Activated CD4-positive, alpha-beta T cell treated with anti-CD3 and anti-CD28 coated beads, Interleukin-2, amount 10 ng/mL, durations not matched to agents 7 days and 5 days (primary cell): ENCODE results near the gene DMXL1. TPM values are rescaled to one million over a fixed set of nuclear protein-coding genes. Genes with fewer than 3 reads are reported as not detected.

Experiments used
- CTCF ChIA-PET: fragments of 350-600 bp; sonication (Branson Sonifier 250); formaldehyde crosslinking; loops from one replicate; lab custom pipeline; 2021; ENCODE audit warnings: antibody characterized with exemption; lab: Charles Lee
- POLR2A ChIA-PET: fragments of 350-600 bp; sonication (Branson Sonifier 250); formaldehyde crosslinking; loops from one replicate; lab custom pipeline; 2021; ENCODE audit warnings: antibody characterized with exemption; lab: Charles Lee
- DNase-seq: peaks from one replicate; pipeline ENCODE4 v3.0.0-alpha.2; 2020
- H3K27ac Mint-ChIP-seq: one replicate; pipeline ENCODE4 v1.8.0; 2021; ENCODE audit warnings: mild to moderate bottlenecking, moderate library complexity, mixed read lengths
- H3K27me3 Mint-ChIP-seq: one replicate; pipeline ENCODE4 v1.8.0; 2021; ENCODE audit warnings: mixed read lengths
- H3K36me3 Mint-ChIP-seq: one replicate; pipeline ENCODE4 v1.8.0; 2021; ENCODE audit warnings: low read depth, mixed read lengths
- H3K4me1 Mint-ChIP-seq: one replicate; pipeline ENCODE4 v1.8.0; 2021; ENCODE audit warnings: mixed read lengths
- H3K4me3 Mint-ChIP-seq: one replicate; pipeline ENCODE4 v1.8.0; 2021; ENCODE audit warnings: mild to moderate bottlenecking, moderate library complexity, mixed read lengths
- H3K9me3 Mint-ChIP-seq: one replicate; pipeline ENCODE4 v1.8.0; 2021; ENCODE audit warnings: mixed read lengths
- total RNA-seq, 2 experiments: library from RNA; stranded (reverse); gene quantifications; one replicate each; pipeline ENCODE4 v1.2.3, GENCODE V29; 2021

The DMXL1 gene
- total RNA-seq, 2 experiments from 2014 or later, result 28.4 to 29.3 TPM

- Mint-ChIP-seq H3K27ac (peak overlapping the region; percentile 96), H3K4me1 (peaks cover 64% of the 10 kb centered on the region), H3K27me3 (no peaks in the 10 kb centered on the region), H3K36me3 (peaks cover 49% of the 10 kb centered on the region), H3K4me3 (peak overlapping the region; percentile 99), H3K9me3 (peaks cover 14% of the 10 kb centered on the region)
- peak; percentile 52 for DNase-seq
- ChIA-PET POLR2A (interaction anchor here (1.4 kb wide), 1 partner anchor 199 kb away, joined by 5 read pairs; the partner anchor contains the start of gene DMXL1), CTCF (interaction anchor here (0.6 to 2.9 kb wide), 9 partner anchors 8 to 281 kb away, joined by 3 to 13 read pairs (median 4); partner anchors contain the start of gene DTWD2)
Observed at GRCh38 chr5:119269061-119269944, 198.4 kb downstream of the DMXL1 start.

- peak overlapping the region; percentile 99 for H3K4me3 Mint-ChIP-seq
- H3K9me3 Mint-ChIP-seq, result peaks cover 8% of the 10 kb centered on the region
- H3K27me3 Mint-ChIP-seq, result no peaks in the 10 kb centered on the region
- DNase-seq, result no peak
- POLR2A ChIA-PET, result interaction anchor here (0.6 kb wide), 2 partner anchors 11 to 102 kb away, joined by 3 to 5 read pairs; no protein-coding TSS in a partner anchor
- H3K27ac Mint-ChIP-seq, result peak overlapping the region; percentile 96
- peaks cover 72% of the 10 kb centered on the region for H3K4me1 Mint-ChIP-seq
- CTCF ChIA-PET, result interaction anchor here (0.5 to 5.2 kb wide), 8 partner anchors 9 to 241 kb away, joined by 3 to 26 read pairs (median 4); no protein-coding TSS in a partner anchor
- peaks cover 56% of the 10 kb centered on the region for H3K36me3 Mint-ChIP-seq
Observed at GRCh38 chr5:119270121-119270565, 199.3 kb downstream of the DMXL1 start.

GRCh38 chr5:119270960-119271757 lies 200.3 kb downstream of the DMXL1 start:
- H3K4me1 Mint-ChIP-seq, result peaks cover 71% of the 10 kb centered on the region
- no peak for DNase-seq
- H3K27ac Mint-ChIP-seq, result peak overlapping the region; percentile 90

GRCh38 chr5:119271758-119272730 lies 201.2 kb downstream of the DMXL1 start:
- peaks cover 62% of the 10 kb centered on the region for H3K36me3 Mint-ChIP-seq
- peaks cover 71% of the 10 kb centered on the region for H3K4me1 Mint-ChIP-seq
- no peaks in the 10 kb centered on the region for H3K9me3 Mint-ChIP-seq
- no peaks in the 10 kb centered on the region for H3K27me3 Mint-ChIP-seq
- DNase-seq, result no peak
- ChIA-PET POLR2A (no interaction called here), CTCF (interaction anchor here (0.8 to 5.2 kb wide), 5 partner anchors 43 to 284 kb away, joined by 3 to 26 read pairs (median 4); partner anchors contain the start of gene DTWD2)
- H3K27ac Mint-ChIP-seq, result peak overlapping the region; percentile 90
- peak overlapping the region; percentile 99 for H3K4me3 Mint-ChIP-seq

More at GRCh38 chr5:119270960-119271757, 200.3 kb downstream of the DMXL1 start:
- peak overlapping the region; percentile 99 for H3K4me3 Mint-ChIP-seq
- peaks cover 2% of the 10 kb centered on the region for H3K9me3 Mint-ChIP-seq
- POLR2A ChIA-PET, result no interaction called here
- CTCF ChIA-PET, result interaction anchor here (0.8 to 5.2 kb wide), 6 partner anchors 10 to 283 kb away, joined by 3 to 26 read pairs (median 4); partner anchors contain the start of gene DTWD2
- no peaks in the 10 kb centered on the region for H3K27me3 Mint-ChIP-seq
- H3K36me3 Mint-ChIP-seq, result peaks cover 57% of the 10 kb centered on the region

- no peaks in the 10 kb centered on the region for H3K27me3 Mint-ChIP-seq
- peaks cover 75% of the 10 kb centered on the region for H3K4me1 Mint-ChIP-seq
- peaks cover 72% of the 10 kb centered on the region for H3K36me3 Mint-ChIP-seq
- peak overlapping the region; percentile 99 for H3K4me3 Mint-ChIP-seq
- ChIA-PET POLR2A (interaction anchor here (0.6 to 0.7 kb wide), 3 partner anchors 48 to 94 kb away, joined by 4 read pairs; no protein-coding TSS in a partner anchor), CTCF (interaction anchor here (0.7 to 5.2 kb wide), 11 partner anchors 19 to 164 kb away, joined by 3 to 26 read pairs (median 3); no protein-coding TSS in a partner anchor)
- no peak for DNase-seq
- peak overlapping the region; percentile 90 for H3K27ac Mint-ChIP-seq
- H3K9me3 Mint-ChIP-seq, result no peaks in the 10 kb centered on the region
Observed at GRCh38 chr5:119273391-119273839, 202.5 kb downstream of the DMXL1 start.

GRCh38 chr5:119274030-119274766 lies 203.3 kb downstream of the DMXL1 start:
- ChIA-PET CTCF (interaction anchor here (0.6 to 5.2 kb wide), 14 partner anchors 18 to 163 kb away, joined by 3 to 26 read pairs (median 3); no protein-coding TSS in a partner anchor), POLR2A (interaction anchor here (0.6 to 0.7 kb wide), 2 partner anchors 48 kb away, joined by 4 read pairs; no protein-coding TSS in a partner anchor)
- Mint-ChIP-seq H3K36me3 (peaks cover 78% of the 10 kb centered on the region), H3K27me3 (no peaks in the 10 kb centered on the region), H3K9me3 (no peaks in the 10 kb centered on the region), H3K27ac (peak overlapping the region; percentile 90), H3K4me1 (peaks cover 83% of the 10 kb centered on the region), H3K4me3 (peak overlapping the region; percentile 99)
- no peak for DNase-seq

- no peaks in the 10 kb centered on the region for H3K27me3 Mint-ChIP-seq
- H3K36me3 Mint-ChIP-seq, result peaks cover 78% of the 10 kb centered on the region
- H3K27ac Mint-ChIP-seq, result peak overlapping the region; percentile 90
- H3K9me3 Mint-ChIP-seq, result no peaks in the 10 kb centered on the region
- H3K4me1 Mint-ChIP-seq, result peaks cover 87% of the 10 kb centered on the region
- peak overlapping the region; percentile 99 for H3K4me3 Mint-ChIP-seq
- POLR2A ChIA-PET, result no interaction called here
- no peak for DNase-seq
- CTCF ChIA-PET, result interaction anchor here (0.6 to 5.2 kb wide), 5 partner anchors 26 to 132 kb away, joined by 3 to 26 read pairs (median 4); no protein-coding TSS in a partner anchor
Observed at GRCh38 chr5:119274767-119275130, 203.9 kb downstream of the DMXL1 start.

GRCh38 chr5:119275146-119275545 lies 204.3 kb downstream of the DMXL1 start:
- Mint-ChIP-seq H3K4me3 (peak overlapping the region; percentile 99), H3K9me3 (no peaks in the 10 kb centered on the region), H3K36me3 (peaks cover 78% of the 10 kb centered on the region), H3K27ac (peak overlapping the region; percentile 90), H3K27me3 (no peaks in the 10 kb centered on the region), H3K4me1 (peaks cover 91% of the 10 kb centered on the region)
- CTCF ChIA-PET, result interaction anchor here (0.9 to 5.2 kb wide), 3 partner anchors 26 to 99 kb away, joined by 3 to 26 read pairs (median 4); no protein-coding TSS in a partner anchor
- POLR2A ChIA-PET, result no interaction called here
- no peak for DNase-seq

- Mint-ChIP-seq H3K4me1 (peaks cover 97% of the 10 kb centered on the region), H3K27ac (peak overlapping the region; percentile 90), H3K9me3 (no peaks in the 10 kb centered on the region), H3K27me3 (no peaks in the 10 kb centered on the region), H3K36me3 (peaks cover 81% of the 10 kb centered on the region), H3K4me3 (peak overlapping the region; percentile 45)
- ChIA-PET POLR2A (no interaction called here), CTCF (interaction anchor here (1.2 kb wide), 1 partner anchor 98 kb away, joined by 3 read pairs; no protein-coding TSS in a partner anchor)
- no peak for DNase-seq
Observed at GRCh38 chr5:119275601-119276173, 204.8 kb downstream of the DMXL1 start.

GRCh38 chr5:119276978-119277377 lies 206.1 kb downstream of the DMXL1 start:
- Mint-ChIP-seq H3K4me3 (no peak overlapping the region), H3K27ac (peak overlapping the region; percentile 84), H3K27me3 (no peaks in the 10 kb centered on the region), H3K36me3 (peaks cover 82% of the 10 kb centered on the region), H3K9me3 (no peaks in the 10 kb centered on the region), H3K4me1 (peaks cover 97% of the 10 kb centered on the region)
- ChIA-PET CTCF (interaction anchor here (1.2 to 2.1 kb wide), 2 partner anchors 25 to 289 kb away, joined by 4 to 9 read pairs; partner anchors contain the start of gene DTWD2), POLR2A (no interaction called here)
- no peak for DNase-seq
